ES-I3 (cell line): ENCODE measurements around the gene CCDC91.

Source experiments
- H3K36me3 ChIP-seq: 2 replicates; pipeline ENCODE4 v1.6.1; 2013; ENCODE audit warnings: mild to moderate bottlenecking, low read length, control low read depth, moderate library complexity; ENCODE audit not compliant: insufficient read depth
- H3K4me1 ChIP-seq: 2 replicates; pipeline ENCODE4 v1.6.1; 2013; ENCODE audit warnings: mild to moderate bottlenecking, control low read depth, low read length; ENCODE audit not compliant: insufficient read depth
- H3K9ac ChIP-seq: 2 replicates; pipeline ENCODE4 v1.6.1; 2013; ENCODE audit warnings: low read depth, mild to moderate bottlenecking, low read length, moderate library complexity
- H3K9me3 ChIP-seq: 2 replicates; pipeline ENCODE4 v1.6.1; 2013; ENCODE audit warnings: mild to moderate bottlenecking, low read length, moderate library complexity; ENCODE audit not compliant: control insufficient read depth, insufficient read depth

Gene CCDC91

GRCh38 chr12:28421374-28421773, 231.1 kb downstream of the CCDC91 start:
- no peaks in the 10 kb centered on the region for H3K36me3 ChIP-seq
- peaks cover 5% of the 10 kb centered on the region; the same call in 1 of the 2 replicates for H3K4me1 ChIP-seq
- no peaks in the 10 kb centered on the region for H3K9me3 ChIP-seq
- H3K9ac ChIP-seq, result no peak overlapping the region

GRCh38 chr12:28424965-28425364, 234.7 kb downstream of the CCDC91 start:
- Histone ChIP-seq H3K9ac (no peak overlapping the region), H3K9me3 (no peaks in the 10 kb centered on the region), H3K4me1 (no peaks in the 10 kb centered on the region), H3K36me3 (no peaks in the 10 kb centered on the region)

GRCh38 chr12:28425526-28425925, 235.3 kb downstream of the CCDC91 start:
- H3K36me3 ChIP-seq, result no peaks in the 10 kb centered on the region
- H3K4me1 ChIP-seq, result no peaks in the 10 kb centered on the region
- no peak overlapping the region for H3K9ac ChIP-seq
- no peaks in the 10 kb centered on the region for H3K9me3 ChIP-seq

GRCh38 chr12:28427046-28427445, 236.8 kb downstream of the CCDC91 start:
- Histone ChIP-seq H3K9ac (no peak overlapping the region), H3K4me1 (no peaks in the 10 kb centered on the region), H3K36me3 (no peaks in the 10 kb centered on the region), H3K9me3 (no peaks in the 10 kb centered on the region)

- Histone ChIP-seq H3K9ac (no peak overlapping the region), H3K4me1 (peaks cover 9% of the 10 kb centered on the region; the same call in 1 of the 2 replicates), H3K36me3 (no peaks in the 10 kb centered on the region), H3K9me3 (no peaks in the 10 kb centered on the region)
These were observed 249.9 kb downstream of the CCDC91 start for GRCh38 chr12:28440081-28440608.

- Histone ChIP-seq H3K4me1 (peaks cover 9% of the 10 kb centered on the region; the same call in 1 of the 2 replicates), H3K9ac (no peak overlapping the region), H3K9me3 (no peaks in the 10 kb centered on the region), H3K36me3 (no peaks in the 10 kb centered on the region)
These were observed 251.8 kb downstream of the CCDC91 start for GRCh38 chr12:28442101-28442500.

- H3K9me3 ChIP-seq, result no peaks in the 10 kb centered on the region
- H3K4me1 ChIP-seq, result peaks cover 9% of the 10 kb centered on the region; the same call in 1 of the 2 replicates
- no peaks in the 10 kb centered on the region for H3K36me3 ChIP-seq
- no peak overlapping the region for H3K9ac ChIP-seq
These were observed 253.1 kb downstream of the CCDC91 start for GRCh38 chr12:28443337-28443736.

GRCh38 chr12:28446031-28446430, 255.8 kb downstream of the CCDC91 start:
- Histone ChIP-seq H3K4me1 (peaks cover 5% of the 10 kb centered on the region; the same call in 1 of the 2 replicates), H3K36me3 (no peaks in the 10 kb centered on the region)

GRCh38 chr12:28453686-28454085, 263.4 kb downstream of the CCDC91 start:
- Histone ChIP-seq H3K4me1 (no peaks in the 10 kb centered on the region), H3K9ac (no peak overlapping the region), H3K36me3 (no peaks in the 10 kb centered on the region), H3K9me3 (no peaks in the 10 kb centered on the region)

More at GRCh38 chr12:28446031-28446430, 255.8 kb downstream of the CCDC91 start:
- no peak overlapping the region for H3K9ac ChIP-seq
- no peaks in the 10 kb centered on the region for H3K9me3 ChIP-seq

- peaks cover 7% of the 10 kb centered on the region; the same call in 1 of the 2 replicates for H3K4me1 ChIP-seq
- no peaks in the 10 kb centered on the region for H3K9me3 ChIP-seq
- H3K36me3 ChIP-seq, result no peaks in the 10 kb centered on the region
- no peak overlapping the region for H3K9ac ChIP-seq
These were observed 266.9 kb downstream of the CCDC91 start for GRCh38 chr12:28456934-28457710.

- H3K9ac ChIP-seq, result no peak overlapping the region
- no peaks in the 10 kb centered on the region for H3K9me3 ChIP-seq
- H3K36me3 ChIP-seq, result no peaks in the 10 kb centered on the region
- H3K4me1 ChIP-seq, result peaks cover 7% of the 10 kb centered on the region; the same call in 1 of the 2 replicates
These were observed 267.5 kb downstream of the CCDC91 start for GRCh38 chr12:28457785-28458184.

- Histone ChIP-seq H3K9me3 (no peaks in the 10 kb centered on the region), H3K4me1 (peaks cover 7% of the 10 kb centered on the region; the same call in 1 of the 2 replicates), H3K9ac (no peak overlapping the region), H3K36me3 (no peaks in the 10 kb centered on the region)
These were observed 269.2 kb downstream of the CCDC91 start for GRCh38 chr12:28459481-28459880.

GRCh38 chr12:28460420-28461130, 270.3 kb downstream of the CCDC91 start:
- no peaks in the 10 kb centered on the region for H3K9me3 ChIP-seq
- H3K36me3 ChIP-seq, result no peaks in the 10 kb centered on the region
- no peak overlapping the region for H3K9ac ChIP-seq
- H3K4me1 ChIP-seq, result peaks cover 7% of the 10 kb centered on the region; the same call in 1 of the 2 replicates

GRCh38 chr12:28463396-28463795, 273.1 kb downstream of the CCDC91 start:
- peaks cover 7% of the 10 kb centered on the region; the same call in 1 of the 2 replicates for H3K4me1 ChIP-seq
- no peaks in the 10 kb centered on the region for H3K9me3 ChIP-seq
- H3K36me3 ChIP-seq, result no peaks in the 10 kb centered on the region
- no peak overlapping the region for H3K9ac ChIP-seq
